ENCODE measurements around the gene TNFRSF19.

DNA sequence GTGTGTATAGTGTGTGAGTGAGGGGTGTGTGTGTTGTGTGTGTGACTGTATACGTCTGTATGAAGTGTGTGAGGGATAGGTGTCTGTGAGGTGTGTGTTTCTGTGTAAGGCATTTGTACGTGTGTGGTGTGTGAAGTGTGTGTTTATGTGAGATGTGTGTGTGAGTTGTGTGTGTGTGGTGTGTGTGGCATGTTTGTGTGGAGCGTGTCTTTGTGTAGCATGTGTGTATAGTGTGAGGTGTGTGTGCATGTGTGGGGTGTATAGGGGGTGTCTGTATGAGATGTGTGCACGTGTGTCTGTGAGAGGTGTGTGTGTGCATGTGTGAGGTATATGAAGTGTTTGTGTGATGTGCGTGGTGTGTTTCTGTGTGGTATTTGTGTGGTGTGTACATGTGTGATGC is 13.2 kb upstream of the TNFRSF19 start:
- no peak for TF ChIP-seq POLR2A (IDR thresholded peaks at IDR 0.05)
- TF ChIP-seq, protein P1, sequence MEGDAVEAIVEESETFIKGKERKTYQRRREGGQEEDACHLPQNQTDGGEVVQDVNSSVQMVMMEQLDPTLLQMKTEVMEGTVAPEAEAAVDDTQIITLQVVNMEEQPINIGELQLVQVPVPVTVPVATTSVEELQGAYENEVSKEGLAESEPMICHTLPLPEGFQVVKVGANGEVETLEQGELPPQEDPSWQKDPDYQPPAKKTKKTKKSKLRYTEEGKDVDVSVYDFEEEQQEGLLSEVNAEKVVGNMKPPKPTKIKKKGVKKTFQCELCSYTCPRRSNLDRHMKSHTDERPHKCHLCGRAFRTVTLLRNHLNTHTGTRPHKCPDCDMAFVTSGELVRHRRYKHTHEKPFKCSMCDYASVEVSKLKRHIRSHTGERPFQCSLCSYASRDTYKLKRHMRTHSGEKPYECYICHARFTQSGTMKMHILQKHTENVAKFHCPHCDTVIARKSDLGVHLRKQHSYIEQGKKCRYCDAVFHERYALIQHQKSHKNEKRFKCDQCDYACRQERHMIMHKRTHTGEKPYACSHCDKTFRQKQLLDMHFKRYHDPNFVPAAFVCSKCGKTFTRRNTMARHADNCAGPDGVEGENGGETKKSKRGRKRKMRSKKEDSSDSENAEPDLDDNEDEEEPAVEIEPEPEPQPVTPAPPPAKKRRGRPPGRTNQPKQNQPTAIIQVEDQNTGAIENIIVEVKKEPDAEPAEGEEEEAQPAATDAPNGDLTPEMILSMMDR (IDR thresholded peaks at IDR 0.05), result no peak
